Progenitor cell of endocrine pancreas (in vitro differentiated cells): ENCODE data around the gene DMPK. TPM values are rescaled to one million over a fixed set of nuclear protein-coding genes. Genes with fewer than 3 reads are reported as not detected.

Source experiments
- DNase-seq: peaks from one replicate; pipeline ENCODE4 v3.0.0; 2021; ENCODE audit warnings: low spot score; ENCODE audit not compliant: unreplicated experiment
- H3K27ac Mint-ChIP-seq: 2 replicates; pipeline ENCODE4 v1.8.0; 2021; ENCODE audit warnings: mild to moderate bottlenecking, moderate library complexity, mixed read lengths
- H3K27me3 Mint-ChIP-seq: 2 replicates; pipeline ENCODE4 v1.8.0; 2021; ENCODE audit warnings: mixed read lengths
- H3K36me3 Mint-ChIP-seq: 2 replicates; pipeline ENCODE4 v1.8.0; 2022; ENCODE audit warnings: mixed read lengths; ENCODE audit not compliant: insufficient read depth
- H3K4me1 Mint-ChIP-seq: 2 replicates; pipeline ENCODE4 v1.8.0; 2021; ENCODE audit warnings: low read depth, mixed read lengths
- H3K4me3 Mint-ChIP-seq: 2 replicates; pipeline ENCODE4 v1.8.0; 2021; ENCODE audit warnings: low read depth, mild to moderate bottlenecking, moderate library complexity, mixed read lengths
- H3K9me3 Mint-ChIP-seq: 2 replicates; pipeline ENCODE4 v1.8.0; 2021; ENCODE audit warnings: low read depth, mixed read lengths
- CTCF ChIP-seq: fragments of 200-600 bp; sonication (generic); IDR thresholded peaks from one replicate; pipeline ENCODE4 v1.5.0; 2021; ENCODE audit warnings: antibody characterized with exemption, mild to moderate bottlenecking; ENCODE audit not compliant: unreplicated experiment
- total RNA-seq: library from RNA; stranded (reverse); gene quantifications from 2 replicates; pipeline ENCODE4 v1.2.1, GENCODE V29; 2021

Gene DMPK
- total RNA-seq, 1 donor from 2014 or later, result 122 TPM

GRCh38 chr19:45770192-45771101, 11.8 kb downstream of the DMPK start:
- Mint-ChIP-seq H3K9me3 (no peaks in the 10 kb centered on the region), H3K27ac (peak overlapping the region; percentile 98), H3K36me3 (peaks cover 14% of the 10 kb centered on the region), H3K4me3 (peak overlapping the region; percentile 97), H3K27me3 (no peaks in the 10 kb centered on the region), H3K4me1 (peaks cover 18% of the 10 kb centered on the region)
- peak; percentile 94 for TF ChIP-seq CTCF
- peak; percentile 93 for DNase-seq

DNA sequence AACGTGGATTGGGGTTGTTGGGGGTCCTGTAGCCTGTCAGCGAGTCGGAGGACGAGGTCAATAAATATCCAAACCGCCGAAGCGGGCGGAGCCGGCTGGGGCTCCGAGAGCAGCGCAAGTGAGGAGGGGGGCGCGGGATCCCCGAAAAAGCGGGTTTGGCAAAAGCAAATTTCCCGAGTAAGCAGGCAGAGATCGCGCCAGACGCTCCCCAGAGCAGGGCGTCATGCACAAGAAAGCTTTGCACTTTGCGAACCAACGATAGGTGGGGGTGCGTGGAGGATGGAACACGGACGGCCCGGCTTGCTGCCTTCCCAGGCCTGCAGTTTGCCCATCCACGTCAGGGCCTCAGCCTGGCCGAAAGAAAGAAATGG, 12.5 kb downstream of the DMPK start:
- DNase-seq, result no peak
- Mint-ChIP-seq H3K27ac (peak overlapping the region; percentile 98), H3K27me3 (no peaks in the 10 kb centered on the region), H3K9me3 (no peaks in the 10 kb centered on the region), H3K4me1 (peaks cover 21% of the 10 kb centered on the region), H3K4me3 (peak overlapping the region; percentile 97), H3K36me3 (peaks cover 12% of the 10 kb centered on the region)
- no peak for TF ChIP-seq CTCF

DNA sequence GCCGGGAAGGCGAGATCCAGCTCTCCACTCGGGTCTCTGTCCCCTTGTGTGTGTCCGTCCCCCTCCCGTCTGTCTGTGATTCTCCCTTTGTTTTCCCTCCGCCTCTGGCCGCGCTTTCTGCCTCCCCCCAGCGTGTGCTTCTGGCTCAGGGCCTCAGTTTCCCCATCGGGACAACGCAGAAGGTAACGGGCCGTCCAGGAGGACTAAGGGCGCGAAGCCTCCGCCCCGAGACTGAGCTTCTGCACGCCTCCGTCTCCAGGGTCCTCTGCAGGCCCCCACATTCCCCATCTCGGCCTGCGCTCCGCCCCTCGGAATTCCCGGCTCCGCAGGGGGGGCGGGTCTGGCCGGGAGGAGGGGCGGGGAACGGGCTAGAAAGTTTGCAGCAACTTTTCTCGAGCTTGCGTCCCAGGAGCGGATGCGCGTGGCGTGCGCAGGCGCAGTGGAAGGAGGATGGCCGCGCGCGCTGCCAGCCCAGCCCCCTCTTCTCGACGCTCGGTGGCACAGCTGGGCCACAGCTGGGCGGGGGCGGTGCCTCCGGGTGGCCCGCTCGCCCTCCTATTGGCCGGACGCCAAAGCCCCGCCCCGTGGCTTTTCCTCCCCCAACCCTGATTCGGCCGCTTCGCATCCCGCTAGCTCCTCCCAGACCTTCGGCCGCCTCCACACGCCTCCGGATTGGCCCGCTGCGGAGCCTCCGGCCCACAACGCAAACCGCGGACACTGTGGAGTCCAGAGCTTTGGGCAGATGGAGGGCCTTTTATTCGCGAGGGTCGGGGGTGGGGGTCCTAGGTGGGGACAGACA, 13.1 kb downstream of the DMPK start, which contains the start of gene SIX5:
Gene SIX5, minus strand, starts transcription at position 269 of the 799 bp plus-strand sequence. CDS start 408 bp downstream, outside the sequence.
- H3K27me3 Mint-ChIP-seq, result no peaks in the 10 kb centered on the region
- H3K4me1 Mint-ChIP-seq, result peaks cover 25% of the 10 kb centered on the region
- H3K27ac Mint-ChIP-seq, result peak within 1 kb of the TSS; percentile 100
- TF ChIP-seq CTCF, result no peak
- DNase-seq, result peak; percentile 96
- H3K36me3 Mint-ChIP-seq, result peaks cover 9% of the 10 kb centered on the region
- H3K4me3 Mint-ChIP-seq, result peak within 1 kb of the TSS; percentile 97
- H3K9me3 Mint-ChIP-seq, result no peaks in the 10 kb centered on the region

- H3K9me3 Mint-ChIP-seq, result no peaks in the 10 kb centered on the region
- H3K27me3 Mint-ChIP-seq, result no peaks in the 10 kb centered on the region
- peaks cover 9% of the 10 kb centered on the region for H3K36me3 Mint-ChIP-seq
- TF ChIP-seq CTCF, result no peak
- peak overlapping the region; percentile 100 for H3K27ac Mint-ChIP-seq
- H3K4me1 Mint-ChIP-seq, result peaks cover 25% of the 10 kb centered on the region
- DNase-seq, result no peak
- peak overlapping the region; percentile 97 for H3K4me3 Mint-ChIP-seq
These were observed 13.7 kb downstream of the DMPK start for GRCh38 chr19:45768655-45768983.
